COLO668 (cell line): Measurements from ENCODE around the gene AP2A1.

Source experiments
- DNase-seq: peaks from one replicate; lab custom pipeline; 2025; ENCODE audit not compliant: unreplicated experiment; lab: John Stamatoyannopoulos, UW

AP2A1 gene

DNA sequence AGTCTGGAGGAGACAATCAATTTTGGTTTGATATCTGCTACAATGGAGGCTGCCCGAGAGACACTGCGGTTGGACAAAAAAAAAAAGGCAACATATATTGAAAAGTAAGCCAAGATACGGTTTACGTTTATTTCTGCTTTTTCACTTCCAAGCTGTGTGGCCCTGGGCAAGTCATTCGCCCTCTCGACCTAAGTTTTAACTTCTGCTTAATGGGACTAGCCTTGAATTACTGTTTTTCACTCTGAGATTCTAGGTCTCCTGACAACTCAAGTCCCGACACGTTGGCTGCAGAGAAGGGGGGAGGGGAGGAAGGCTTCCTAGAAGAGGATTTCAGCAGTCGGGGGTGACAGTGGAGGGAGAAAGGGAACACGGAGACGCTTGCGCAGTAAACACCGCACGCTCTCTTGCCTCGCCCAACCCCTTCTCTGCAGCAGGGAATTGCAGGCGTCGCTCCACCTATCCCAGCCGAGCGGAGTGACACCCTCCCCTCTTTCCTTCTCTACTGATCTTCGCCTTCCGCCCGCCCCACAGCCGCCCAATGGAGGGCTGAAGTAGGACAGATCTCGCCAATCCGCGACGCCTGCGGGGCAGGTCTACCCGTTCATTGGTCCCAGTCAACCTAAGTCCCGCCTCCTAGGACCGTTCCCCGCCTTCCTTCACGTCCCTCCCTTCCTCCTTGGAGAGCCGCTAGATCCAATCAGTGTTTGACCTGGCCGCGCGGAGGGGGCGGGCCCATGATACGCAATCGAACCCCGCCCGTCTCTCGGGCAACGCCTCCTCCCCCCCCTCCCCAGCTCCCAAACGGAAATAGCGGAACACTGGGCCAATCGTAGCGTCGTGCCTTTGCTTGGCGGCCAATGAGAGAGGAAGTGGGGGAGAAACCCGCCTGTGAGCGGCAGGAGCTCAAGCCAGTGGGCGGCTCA is 533 bp upstream of the AP2A1 start:
- DNase-seq = peak; percentile 99

DNA sequence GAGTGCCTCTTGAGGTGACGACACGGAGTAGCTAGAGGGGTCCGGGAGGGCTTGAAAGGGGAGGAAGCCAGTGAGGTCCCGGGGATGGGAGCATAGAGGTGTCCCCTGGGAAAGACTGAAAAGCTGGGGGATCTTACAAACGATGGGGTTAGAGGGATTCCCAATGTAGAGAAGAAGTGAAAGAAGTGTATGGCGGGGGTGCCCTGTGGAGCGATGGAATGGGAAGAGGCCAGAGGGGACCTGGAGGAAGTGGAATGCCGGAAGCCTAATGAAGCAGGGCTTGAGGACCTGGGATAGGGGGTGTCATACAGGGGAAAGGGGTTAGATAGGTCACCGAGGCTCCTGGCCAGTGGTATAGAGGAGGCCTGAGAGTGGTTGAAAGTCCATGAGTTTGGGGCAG is 580 bp downstream of the AP2A1 start:
- no peak for DNase-seq

DNA sequence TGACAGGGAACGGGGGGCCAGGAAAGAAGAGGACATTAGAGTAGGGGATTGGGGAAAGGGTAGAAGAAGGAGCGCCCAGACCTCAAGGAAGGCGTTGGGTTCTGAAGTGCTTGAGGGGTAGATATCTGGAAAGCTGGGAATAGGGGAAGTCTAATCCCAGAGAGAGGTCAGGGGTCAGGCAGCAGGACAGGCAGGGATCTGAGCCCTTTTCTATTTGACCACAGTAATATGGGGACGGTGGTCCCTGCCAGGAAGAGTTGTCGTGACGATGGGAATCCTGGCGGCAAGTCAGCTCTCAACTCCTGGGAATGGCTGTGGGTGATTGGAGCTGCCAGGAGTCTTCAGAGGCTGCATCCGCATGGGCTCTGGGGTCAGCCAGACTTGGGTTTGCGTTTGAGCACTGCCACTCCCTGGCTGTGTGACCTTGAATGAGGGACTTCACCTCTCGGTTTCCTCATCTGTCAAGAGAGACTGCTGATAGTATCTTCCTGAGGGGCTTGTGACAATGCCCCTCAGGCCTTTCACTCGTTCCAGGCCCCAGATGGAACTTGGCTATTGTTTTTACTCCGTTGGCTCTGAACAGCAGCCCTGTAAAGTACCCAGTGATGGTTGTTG is 1.3 kb downstream of the AP2A1 start:
- no peak for DNase-seq

DNA sequence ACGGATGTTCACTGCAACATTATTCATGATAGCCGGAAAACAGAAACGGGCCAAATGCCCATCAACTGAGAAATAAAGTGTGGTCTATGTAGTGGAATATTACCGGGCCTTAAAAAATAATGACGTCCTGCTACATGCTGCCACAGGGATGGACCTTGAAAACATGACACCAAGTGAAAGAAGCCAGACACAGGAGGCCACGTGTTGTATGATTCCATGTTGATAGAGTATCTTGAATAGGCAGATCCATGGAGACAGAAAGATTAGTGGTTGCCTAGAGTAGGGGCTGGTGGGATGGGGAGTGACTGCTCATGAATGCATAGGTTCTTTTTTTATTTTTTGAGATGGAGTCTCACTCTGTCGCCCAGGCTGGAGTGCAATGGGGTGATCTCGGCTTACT is 3.7 kb downstream of the AP2A1 start:
- DNase-seq = no peak

DNA sequence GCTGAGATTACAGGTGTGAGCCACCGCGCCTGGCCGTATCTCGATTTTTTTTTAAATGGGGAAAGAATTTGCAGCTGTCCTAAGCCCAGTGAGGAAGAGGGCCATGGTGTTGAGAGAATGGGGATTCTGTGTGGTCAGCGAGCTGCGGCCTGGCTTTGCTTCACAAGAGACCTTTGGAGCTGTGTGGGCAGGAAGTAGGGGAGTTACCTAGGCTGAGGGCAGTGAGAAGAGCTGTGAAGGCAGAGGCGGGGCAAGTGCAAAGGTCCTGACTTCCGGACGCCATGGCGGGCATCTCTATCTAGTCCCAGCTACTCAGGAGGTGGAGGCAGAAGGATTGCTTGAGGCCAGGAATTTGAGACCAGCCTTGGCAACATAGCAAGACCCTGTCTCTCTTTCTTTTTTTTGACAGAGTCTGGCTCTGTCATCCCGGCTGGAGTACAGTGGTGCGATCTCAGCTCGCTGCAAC is 4.9 kb downstream of the AP2A1 start:
- DNase-seq = no peak

DNA sequence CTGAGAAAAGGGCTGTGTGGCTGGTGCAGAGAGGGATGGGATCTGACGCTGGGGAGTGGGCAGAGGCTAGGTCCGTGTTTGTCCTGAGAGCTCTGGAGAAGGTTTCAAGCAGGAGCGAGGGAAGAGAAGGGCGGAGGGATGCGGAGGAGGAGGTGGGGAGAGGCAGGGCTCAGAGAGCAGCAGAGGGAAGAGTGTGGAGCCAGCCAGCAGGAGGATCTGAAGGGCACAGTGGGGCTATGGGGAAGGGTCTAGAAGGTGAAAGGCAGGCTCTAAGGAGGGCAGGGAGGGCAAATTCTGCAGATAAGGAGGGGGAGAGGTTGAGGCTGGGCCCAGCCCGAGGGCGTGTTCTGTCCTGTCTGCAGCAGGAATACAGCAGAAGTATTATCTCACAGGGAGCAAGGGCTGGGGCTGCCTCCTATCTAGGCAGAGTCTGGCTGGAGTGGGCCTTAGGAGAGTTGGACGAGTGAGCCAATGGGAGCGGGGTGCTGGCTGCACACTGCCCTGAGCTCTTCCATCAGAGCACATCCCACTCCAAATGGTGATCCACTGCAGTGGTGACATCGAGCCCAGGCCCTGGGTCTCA is 6.1 kb downstream of the AP2A1 start:
- no peak for DNase-seq

DNA sequence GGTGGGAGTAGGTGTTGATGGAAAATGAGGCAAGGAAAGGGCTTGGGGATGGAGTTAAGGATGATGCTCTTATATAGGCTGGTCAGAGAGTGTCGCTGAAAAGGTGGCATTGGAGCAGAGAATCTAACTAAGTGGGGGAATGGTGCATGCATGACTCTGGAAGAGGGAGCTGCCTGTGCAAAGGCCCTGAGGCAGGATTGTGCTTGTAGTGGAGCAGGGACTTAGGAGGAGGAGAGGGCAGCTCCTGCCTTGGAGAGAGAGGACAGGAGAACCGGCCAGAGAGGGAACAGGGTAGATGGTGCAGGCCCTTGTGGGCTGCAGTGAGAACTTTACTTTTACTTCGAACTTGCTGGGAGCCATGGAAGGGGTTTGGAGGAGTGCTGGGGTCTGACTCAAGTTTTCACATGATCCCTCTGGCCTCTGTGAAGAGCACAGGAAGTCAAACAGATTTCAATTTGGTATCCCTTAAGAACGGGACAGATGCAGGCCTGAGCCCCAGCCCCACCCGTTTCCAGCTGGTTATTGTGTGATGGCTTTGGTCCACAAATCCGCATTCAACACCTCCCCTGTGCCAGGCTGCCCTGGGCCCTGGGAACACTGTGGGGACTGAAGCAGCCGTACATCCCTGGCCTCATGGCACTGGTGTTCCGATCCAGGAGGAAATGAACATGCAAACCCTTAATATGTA is 7.0 kb downstream of the AP2A1 start:
- DNase-seq = no peak

DNA sequence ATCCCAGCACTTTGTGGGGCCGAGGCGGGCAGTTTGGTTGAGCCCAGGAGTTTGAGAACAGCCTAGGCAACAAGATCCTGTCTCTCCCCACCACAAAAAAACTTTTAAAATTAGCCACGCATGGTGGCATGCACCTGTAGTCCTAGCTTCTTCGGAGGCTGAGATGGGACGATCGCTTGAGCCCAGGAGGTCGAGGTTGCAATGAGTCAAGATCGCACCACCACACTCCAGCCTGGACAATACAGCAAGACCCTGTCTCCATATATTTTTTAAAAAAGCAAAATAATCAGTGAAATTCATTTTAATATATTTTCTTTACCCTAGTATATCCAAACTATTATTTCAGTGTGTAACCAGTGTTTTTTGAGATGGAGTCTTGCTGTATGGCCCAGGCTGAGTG is 8.2 kb downstream of the AP2A1 start:
- no peak for DNase-seq

DNA sequence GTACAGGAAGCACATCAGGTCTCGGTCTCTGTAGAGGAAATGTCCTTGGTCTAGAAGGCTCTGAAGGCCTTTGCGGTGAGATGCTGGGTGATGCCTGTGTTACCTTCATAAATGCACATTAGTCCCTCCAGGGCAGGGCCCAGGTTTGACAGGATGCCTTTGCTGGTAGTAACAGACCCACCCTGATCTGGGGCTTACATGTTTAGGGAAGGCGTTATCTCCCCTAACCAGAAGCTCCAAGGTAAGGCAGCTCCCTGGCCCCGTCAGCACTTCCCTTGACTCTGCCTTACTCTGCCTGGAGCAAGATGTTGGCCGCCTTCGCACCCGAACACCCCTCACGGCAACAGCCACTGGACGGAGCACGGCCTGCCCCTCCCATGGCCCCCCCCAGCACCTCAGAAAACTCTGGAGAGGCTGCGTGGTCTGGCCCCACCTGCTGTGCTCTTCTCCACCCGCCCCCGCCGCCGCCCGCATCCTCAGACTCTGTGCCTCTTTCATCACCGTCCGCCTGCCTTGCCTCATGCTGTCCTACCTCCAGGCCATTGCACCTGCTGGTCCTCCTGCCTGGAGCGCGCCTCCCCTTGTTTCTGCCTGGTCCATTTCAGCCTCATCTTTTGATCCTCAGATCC is 9.1 kb downstream of the AP2A1 start:
- DNase-seq = no peak

DNA sequence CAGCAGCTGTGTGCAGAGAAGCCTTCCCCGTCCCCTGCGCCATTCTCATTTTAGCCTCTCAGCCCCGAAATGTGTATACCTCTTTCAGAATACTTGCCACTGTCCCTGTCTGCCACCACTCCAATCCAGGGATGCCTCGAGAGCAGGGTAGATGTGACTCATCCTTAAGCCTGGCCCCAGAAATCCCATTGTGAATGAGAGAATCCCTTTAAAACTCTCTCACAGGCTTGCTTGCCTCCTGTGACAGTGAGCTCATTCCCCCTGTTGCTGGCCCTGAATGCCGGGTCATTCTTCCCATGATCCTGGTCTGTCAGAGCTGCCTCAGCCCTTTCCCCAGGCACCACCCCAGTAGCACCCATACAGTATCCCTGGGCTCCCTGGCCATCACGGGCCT is 9.6 kb downstream of the AP2A1 start:
- no peak for DNase-seq

DNA sequence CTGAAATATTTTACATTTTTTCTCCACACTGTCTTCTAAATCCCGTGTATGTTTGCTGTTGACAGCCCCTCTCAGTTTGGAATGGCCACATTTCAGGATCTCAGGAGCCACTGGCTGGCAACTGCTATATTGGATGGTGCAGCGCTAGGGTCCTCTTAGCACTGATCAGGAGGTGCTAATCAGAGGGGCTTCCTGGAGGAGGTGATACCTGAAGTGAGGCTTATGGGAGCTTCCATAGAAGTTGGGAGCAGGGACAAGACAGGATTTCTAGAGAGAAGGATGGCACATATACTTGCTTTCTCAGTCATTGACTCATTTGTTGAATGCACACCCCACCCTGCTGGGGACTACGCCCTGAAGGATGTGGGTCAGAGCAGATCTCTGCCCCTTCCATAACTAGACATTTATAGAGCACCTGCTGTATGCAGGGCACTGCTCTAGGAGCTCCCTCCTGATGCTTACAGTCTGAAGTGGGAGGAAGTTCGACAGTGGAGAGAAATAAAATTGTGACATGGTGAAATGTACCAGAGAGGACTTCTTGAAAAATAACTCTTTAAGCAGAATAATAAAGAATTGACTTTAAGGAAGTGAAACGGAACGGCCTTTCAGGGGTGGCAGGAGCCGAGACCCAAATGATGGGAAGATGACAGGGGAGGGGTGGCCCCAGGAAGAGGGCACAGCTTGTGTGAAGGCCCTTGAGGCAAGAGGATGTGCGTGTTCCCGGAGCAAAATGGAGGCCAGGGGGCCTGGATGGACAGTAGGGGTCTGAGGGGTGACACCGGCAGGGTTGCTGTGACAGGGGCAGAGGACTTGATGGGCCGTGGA is 13.1 kb downstream of the AP2A1 start:
- no peak for DNase-seq

DNA sequence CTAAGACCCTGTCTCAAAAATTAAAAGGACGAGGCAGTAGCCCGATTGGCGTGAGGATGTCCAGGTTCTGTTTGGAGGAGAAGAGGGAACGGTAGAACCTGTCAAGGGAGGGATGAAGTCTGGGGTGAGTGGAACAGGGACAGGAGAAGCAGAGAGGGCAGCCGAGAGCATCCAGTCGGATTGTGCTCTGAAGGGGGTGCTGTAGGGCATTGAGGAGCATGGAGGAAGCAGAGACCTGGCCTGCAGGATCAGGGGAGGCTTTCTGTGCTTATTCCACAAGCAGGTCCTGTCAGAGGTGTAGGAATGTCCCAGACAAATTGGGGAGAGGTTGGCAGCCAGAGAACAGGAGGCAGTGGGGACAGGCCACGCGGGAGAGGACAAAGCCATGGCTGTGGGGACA is 14.1 kb downstream of the AP2A1 start:
- DNase-seq = no peak

DNA sequence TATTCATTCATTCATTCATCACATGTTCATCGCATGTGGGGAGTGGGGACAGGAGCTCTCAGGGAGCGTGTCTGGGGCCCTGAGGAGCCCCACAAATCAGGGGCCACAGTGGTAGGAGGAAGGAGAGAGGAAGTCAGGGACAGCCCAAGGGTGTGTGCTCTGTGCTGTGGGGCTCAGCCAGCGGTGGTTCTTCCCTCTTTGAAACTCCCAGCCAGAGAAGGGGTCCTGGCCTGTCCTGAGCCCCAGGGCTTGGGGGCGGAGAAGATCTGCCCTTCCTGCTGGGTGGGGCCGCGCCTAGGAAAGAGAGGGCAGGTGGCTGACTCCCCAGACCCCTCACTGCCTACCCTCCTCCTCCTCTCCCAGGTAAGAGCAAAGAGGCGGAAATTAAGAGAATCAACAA is 14.6 kb downstream of the AP2A1 start:
- no peak for DNase-seq

DNA sequence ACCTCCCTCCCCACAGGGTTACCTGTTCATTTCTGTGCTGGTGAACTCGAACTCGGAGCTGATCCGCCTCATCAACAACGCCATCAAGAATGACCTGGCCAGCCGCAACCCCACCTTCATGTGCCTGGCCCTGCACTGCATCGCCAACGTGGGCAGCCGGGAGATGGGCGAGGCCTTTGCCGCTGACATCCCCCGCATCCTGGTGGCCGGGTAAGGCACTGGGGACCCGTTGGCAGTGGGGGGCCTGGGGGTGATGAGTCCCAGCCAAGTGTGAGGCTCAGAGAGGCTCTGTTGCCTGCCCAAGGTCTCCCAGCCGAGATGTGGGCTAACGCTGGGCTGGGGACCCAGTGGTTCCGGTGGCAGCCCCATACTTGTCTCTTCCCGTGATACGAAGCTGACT is 15.7 kb downstream of the AP2A1 start:
- no peak for DNase-seq

DNA sequence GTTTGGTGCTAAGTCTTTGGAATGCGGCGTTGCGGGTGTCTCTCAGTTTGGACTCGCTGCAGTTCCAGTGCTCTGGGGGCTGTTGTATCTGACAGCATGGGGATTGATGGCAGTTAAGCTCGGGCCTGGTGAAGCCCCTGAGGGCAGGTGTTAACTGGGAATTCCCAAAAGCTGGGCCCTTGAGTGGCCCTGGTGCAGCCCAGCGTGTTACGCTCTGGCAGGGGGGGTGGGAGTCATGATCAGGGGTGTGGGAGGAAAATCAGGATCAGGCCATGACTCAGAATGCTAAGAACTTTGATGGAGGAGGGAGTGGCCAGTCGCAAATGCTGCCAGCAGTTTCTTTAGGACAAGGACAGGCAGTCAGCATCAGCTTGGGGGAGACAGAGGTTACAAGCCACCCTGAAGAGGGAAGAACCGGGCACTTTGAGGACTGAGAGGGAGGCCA is 19.6 kb downstream of the AP2A1 start:
- no peak for DNase-seq

DNA sequence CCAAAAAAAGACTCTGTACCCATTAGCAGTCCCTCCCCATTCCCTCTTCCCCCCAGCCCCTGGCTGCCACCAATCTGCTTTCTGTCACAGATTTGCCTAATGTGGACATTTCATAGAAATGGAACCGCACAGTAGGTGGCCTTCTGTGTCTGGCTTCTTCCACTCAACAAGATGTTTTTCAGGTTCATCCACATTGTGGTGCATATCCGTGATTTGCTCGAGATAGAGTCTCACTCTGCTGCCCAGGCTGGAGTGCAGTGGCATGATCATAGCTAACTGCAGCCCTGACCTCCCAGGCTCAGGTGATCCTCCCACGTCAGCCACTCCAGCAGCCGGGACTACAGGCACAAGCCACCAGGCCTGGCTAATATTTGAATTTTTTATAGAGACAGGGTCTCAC is 20.9 kb downstream of the AP2A1 start:
- DNase-seq = no peak

DNA sequence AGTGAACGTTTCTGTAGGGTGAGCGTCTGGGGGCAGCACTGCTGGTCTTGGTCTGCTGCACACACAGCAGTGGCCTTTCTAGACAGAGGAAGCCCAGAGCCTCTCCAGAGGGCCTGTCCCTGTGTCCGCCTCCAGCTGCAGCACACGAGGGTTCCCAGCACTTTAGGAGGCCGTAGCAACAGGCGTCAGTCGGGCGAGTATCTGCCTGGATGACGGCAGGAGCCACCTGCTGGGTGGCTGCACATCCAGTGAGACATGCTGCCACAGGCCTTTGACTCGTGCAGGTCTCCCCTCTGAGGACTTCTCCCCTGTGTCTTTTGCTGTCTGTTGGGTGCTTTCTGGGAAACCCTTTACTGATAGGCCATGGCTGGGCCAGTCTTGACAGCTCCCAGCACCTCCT is 22.1 kb downstream of the AP2A1 start:
- DNase-seq = no peak

DNA sequence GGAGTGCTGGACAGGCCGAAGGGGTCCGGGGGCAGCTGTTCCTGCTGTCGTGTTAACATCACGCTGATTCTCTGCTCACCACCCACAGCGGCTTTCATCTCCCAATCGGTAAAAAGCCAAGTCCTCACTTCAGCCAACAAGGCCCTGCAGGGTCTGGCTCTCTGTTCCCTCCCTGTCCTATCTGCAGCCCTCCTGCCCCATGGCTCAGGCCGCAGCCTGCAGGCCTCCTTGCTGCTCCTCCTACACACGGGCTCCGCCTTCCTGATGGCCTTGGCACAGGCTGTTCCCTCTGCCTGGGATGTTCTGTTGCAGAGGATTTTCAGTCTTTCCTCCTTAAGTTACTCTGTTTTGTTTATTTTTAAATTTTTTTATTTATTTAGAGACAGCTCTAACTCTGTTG is 24.1 kb downstream of the AP2A1 start:
- no peak for DNase-seq

DNA sequence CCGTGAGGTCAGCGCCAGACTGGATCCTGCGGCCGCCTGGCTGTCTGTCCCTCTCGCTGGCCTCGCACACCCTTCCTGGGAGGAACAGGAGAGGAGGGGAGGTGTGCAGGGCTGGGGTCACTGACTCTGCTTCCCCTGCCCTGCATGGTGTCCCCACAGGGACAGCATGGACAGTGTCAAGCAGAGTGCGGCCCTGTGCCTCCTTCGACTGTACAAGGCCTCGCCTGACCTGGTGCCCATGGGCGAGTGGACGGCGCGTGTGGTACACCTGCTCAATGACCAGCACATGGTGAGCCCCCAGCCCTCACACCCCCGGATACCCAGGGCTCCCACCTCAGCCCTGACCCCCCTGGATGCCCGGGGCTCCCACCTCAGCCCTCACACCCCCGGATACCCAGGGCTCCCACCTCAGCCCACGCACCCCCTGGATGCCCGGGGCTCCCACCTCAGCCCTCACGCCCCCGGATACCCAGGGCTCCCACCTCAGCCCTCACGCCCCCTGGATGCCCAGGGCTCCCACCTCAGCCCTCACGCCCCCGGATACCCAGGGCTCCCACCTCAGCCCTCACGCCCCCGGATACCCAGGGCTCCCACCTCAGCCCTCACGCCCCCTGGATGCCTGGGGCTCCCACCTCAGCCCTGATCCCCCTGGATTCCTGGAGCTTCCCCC is 25.1 kb downstream of the AP2A1 start:
- DNase-seq = no peak
